ENCODE data around the gene GRID2. TPM values are rescaled to one million over a fixed set of nuclear protein-coding genes. Genes with fewer than 3 reads are reported as not detected.

GRID2 gene
- total RNA-seq, 1 experiment from 2014 or later: 2.2 TPM

GRCh38 chr4:93103042-93103441 is 799.3 kb downstream of the GRID2 start:
- DNase-seq (no peak), ATAC-seq (no peak)
- no peaks in the 10 kb centered on the region for H3K36me3 ChIP-seq (ENCODE audit: low read depth, low read length)
- no TSS peak for BruUV-seq (replicated peaks)
- H4K20me1 ChIP-seq (ENCODE audit: low read length): no peaks in the 10 kb centered on the region
- H3K79me2 ChIP-seq (ENCODE audit: low read length): no peaks in the 10 kb centered on the region
- H2AFZ ChIP-seq (ENCODE audit: low read length): no peak overlapping the region
- H3K4me2 ChIP-seq (ENCODE audit: low read length): no peak overlapping the region
- no peaks in the 10 kb centered on the region for H3K4me1 ChIP-seq (ENCODE audit: insufficient read depth, low read length)
- no peaks in the 10 kb centered on the region for H3F3A ChIP-seq (ENCODE audit: low read length, unreplicated experiment)
- H3K9me2 ChIP-seq (replicated peaks; ENCODE audit: low read length): no peaks in the 10 kb centered on the region
- H3K27ac ChIP-seq (ENCODE audit: low read length): no peak overlapping the region
- H3K9ac ChIP-seq (ENCODE audit: low read length): no peak overlapping the region
- CTCF ChIA-PET: no interaction called here
- no peaks in the 10 kb centered on the region for H3K27me3 ChIP-seq (ENCODE audit: low read length)
- no peaks in the 10 kb centered on the region for H3K9me3 ChIP-seq (ENCODE audit: low read length)
- no peak overlapping the region for H3K4me3 ChIP-seq (ENCODE audit: low read length)
- intact Hi-C loops (cut with micrococcal nuclease): no loop called here
- TF ChIP-seq EZH2 (IDR thresholded peaks at IDR 0.05; ENCODE audit: low read length, unreplicated experiment) (no peak), CTCF (conservative IDR thresholded peaks at IDR 0.05; ENCODE audit: low read depth, low read length) (no peak), EZH2phosphoT487 (IDR thresholded peaks at IDR 0.05; ENCODE audit: borderline replicate concordance, low read length) (no peak)
- POLR2A ChIA-PET (ENCODE audit: unreplicated experiment): no interaction called here

- Histone ChIP-seq H3K9me3 (ENCODE audit: low read length) (no peaks in the 10 kb centered on the region), H3K4me3 (ENCODE audit: low read length) (no peak overlapping the region), H3K27ac (ENCODE audit: low read length) (no peak overlapping the region), H3K4me1 (ENCODE audit: insufficient read depth, low read length) (no peaks in the 10 kb centered on the region), H3F3A (ENCODE audit: low read length, unreplicated experiment) (no peaks in the 10 kb centered on the region), H3K4me2 (ENCODE audit: low read length) (no peak overlapping the region), H4K20me1 (ENCODE audit: low read length) (no peaks in the 10 kb centered on the region), H2AFZ (ENCODE audit: low read length) (no peak overlapping the region), H3K36me3 (ENCODE audit: low read depth, low read length) (no peaks in the 10 kb centered on the region), H3K9me2 (replicated peaks; ENCODE audit: low read length) (no peaks in the 10 kb centered on the region), H3K79me2 (ENCODE audit: low read length) (no peaks in the 10 kb centered on the region), H3K9ac (ENCODE audit: low read length) (no peak overlapping the region), H3K27me3 (ENCODE audit: low read length) (no peaks in the 10 kb centered on the region)
- TF ChIP-seq EZH2phosphoT487 (IDR thresholded peaks at IDR 0.05; ENCODE audit: borderline replicate concordance, low read length) (no peak), EZH2 (IDR thresholded peaks at IDR 0.05; ENCODE audit: low read length, unreplicated experiment) (no peak), CTCF (conservative IDR thresholded peaks at IDR 0.05; ENCODE audit: low read depth, low read length) (no peak)
- ChIA-PET CTCF (no interaction called here), POLR2A (ENCODE audit: unreplicated experiment) (no interaction called here)
- intact Hi-C loops (cut with micrococcal nuclease): no loop called here
- ATAC-seq (no peak), DNase-seq (no peak)
- BruUV-seq (replicated peaks): no TSS peak
Measured at GRCh38 chr4:93116624-93117023, 812.9 kb downstream of the GRID2 start.

GRCh38 chr4:93127489-93127888 is 823.7 kb downstream of the GRID2 start:
- no TSS peak for BruUV-seq (replicated peaks)
- ATAC-seq (no peak), DNase-seq (no peak)
- no peaks in the 10 kb centered on the region for H3K27me3 ChIP-seq (ENCODE audit: low read length)
- no peaks in the 10 kb centered on the region for H3K9me2 ChIP-seq (replicated peaks; ENCODE audit: low read length)
- H2AFZ ChIP-seq (ENCODE audit: low read length): no peak overlapping the region
- no peaks in the 10 kb centered on the region for H3F3A ChIP-seq (ENCODE audit: low read length, unreplicated experiment)
- no peaks in the 10 kb centered on the region for H3K79me2 ChIP-seq (ENCODE audit: low read length)
- no peak overlapping the region for H3K4me2 ChIP-seq (ENCODE audit: low read length)
- no peaks in the 10 kb centered on the region for H3K9me3 ChIP-seq (ENCODE audit: low read length)
- ChIA-PET POLR2A (ENCODE audit: unreplicated experiment) (no interaction called here), CTCF (no interaction called here)
- no peak overlapping the region for H3K27ac ChIP-seq (ENCODE audit: low read length)
- H4K20me1 ChIP-seq (ENCODE audit: low read length): no peaks in the 10 kb centered on the region
- no peak for TF ChIP-seq CTCF (conservative IDR thresholded peaks at IDR 0.05; ENCODE audit: low read depth, low read length)
- TF ChIP-seq EZH2phosphoT487 (IDR thresholded peaks at IDR 0.05; ENCODE audit: borderline replicate concordance, low read length): no peak
- no peak for TF ChIP-seq EZH2 (IDR thresholded peaks at IDR 0.05; ENCODE audit: low read length, unreplicated experiment)
- H3K9ac ChIP-seq (ENCODE audit: low read length): no peak overlapping the region
- H3K4me3 ChIP-seq (ENCODE audit: low read length): no peak overlapping the region
- no peaks in the 10 kb centered on the region for H3K4me1 ChIP-seq (ENCODE audit: insufficient read depth, low read length)
- H3K36me3 ChIP-seq (ENCODE audit: low read depth, low read length): no peaks in the 10 kb centered on the region
- intact Hi-C loops (cut with micrococcal nuclease): no loop called here
